GM13977 (cell line): ENCODE measurements around the gene ZCCHC17.
"Not testable (repeated sequence)": the region's sequence is repeated elsewhere in the genome, so short reads cannot be mapped to it uniquely, and the experiment has no call there.

ENCODE experiments used
- DNase-seq: peaks from one replicate; pipeline ENCODE4 v3.0.0; 2012; ENCODE audit warnings: low spot score
- CTCF ChIP-seq: IDR thresholded peaks from 2 replicates; pipeline ENCODE4 v1.5.1; 2012; ENCODE audit warnings: mild to moderate bottlenecking, control low read depth; ENCODE audit not compliant: insufficient read depth; ENCODE audit errors: extremely low read depth, missing control alignments
- in situ Hi-C: fragments of 300-500 bp; cut with MboI; formaldehyde crosslinking; loops from one replicate; pipeline ENCODE4 v1.12.0; 2022; ENCODE audit warnings: low sequenced_read_pairs, low pct_unique_long_range_greater_than_20kb, mixed read lengths, inconsistent platforms; ENCODE audit not compliant: unreplicated experiment

Gene ZCCHC17

GRCh38 chr1:31377364-31377863, 80.6 kb downstream of the ZCCHC17 start:
- TF ChIP-seq CTCF, result no peak
- no peak for DNase-seq
- in situ Hi-C loops, result no loop called here

GRCh38 chr1:31378001-31378400, 81.2 kb downstream of the ZCCHC17 start:
- no peak for TF ChIP-seq CTCF
- in situ Hi-C loops, result no loop called here
- DNase-seq, result no peak

- no peak for TF ChIP-seq CTCF
- in situ Hi-C loops, result no loop called here
- no peak for DNase-seq
Measured at GRCh38 chr1:31380181-31380580, 83.3 kb downstream of the ZCCHC17 start.

GRCh38 chr1:31381394-31382294, 84.8 kb downstream of the ZCCHC17 start:
- DNase-seq, result no peak
- TF ChIP-seq CTCF, result no peak
- in situ Hi-C loops, result no loop called here

GRCh38 chr1:31382379-31382989, 85.7 kb downstream of the ZCCHC17 start:
- TF ChIP-seq CTCF, result no peak
- no peak for DNase-seq
- in situ Hi-C loops, result no loop called here

GRCh38 chr1:31383967-31384366, 87.1 kb downstream of the ZCCHC17 start:
- no peak for DNase-seq
- in situ Hi-C loops, result no loop called here
- no peak for TF ChIP-seq CTCF

GRCh38 chr1:31386576-31387243, 89.9 kb downstream of the ZCCHC17 start:
- in situ Hi-C loops, DNase-seq: not testable (repeated sequence)
